A172 (cell line): ENCODE measurements around the gene NDEL1. TPM values are rescaled to one million over a fixed set of nuclear protein-coding genes. Genes with fewer than 3 reads are reported as not detected.

Source experiments
- DNase-seq: peaks from one replicate; pipeline ENCODE4 v3.0.0-alpha.2; 2015; ENCODE audit warnings: low spot score
- total RNA-seq: library from RNA; depleted of rRNA; stranded (reverse); fragments of >200 nt; shearing (Covaris generic); gene quantifications from 2 replicates; pipeline ENCODE4 v1.2.3, GENCODE V29; 2014; rRNA removed

Gene NDEL1
- total RNA-seq, 1 experiment from 2014 or later, result 48.0 TPM

DNA sequence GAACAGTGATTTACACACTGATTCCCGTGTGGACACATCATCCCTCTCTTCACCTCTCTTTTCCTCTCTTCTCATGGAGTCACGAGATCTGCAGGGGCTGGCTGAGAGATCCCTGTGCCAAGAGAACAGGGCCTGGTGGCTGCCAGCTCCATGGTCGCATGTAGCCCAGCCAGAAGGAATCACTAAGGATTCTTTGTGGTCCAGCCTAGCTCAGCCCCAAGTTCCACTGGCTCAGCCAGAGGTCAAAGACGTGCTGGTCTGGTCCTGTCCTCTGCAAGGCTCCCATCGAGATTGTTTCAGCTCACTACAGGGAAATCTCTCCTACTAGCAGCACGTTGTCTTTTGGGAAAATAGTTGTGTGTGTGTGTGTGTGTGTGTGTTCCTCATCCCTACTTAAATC, 66.4 kb downstream of the NDEL1 start:
- no peak for DNase-seq

DNA sequence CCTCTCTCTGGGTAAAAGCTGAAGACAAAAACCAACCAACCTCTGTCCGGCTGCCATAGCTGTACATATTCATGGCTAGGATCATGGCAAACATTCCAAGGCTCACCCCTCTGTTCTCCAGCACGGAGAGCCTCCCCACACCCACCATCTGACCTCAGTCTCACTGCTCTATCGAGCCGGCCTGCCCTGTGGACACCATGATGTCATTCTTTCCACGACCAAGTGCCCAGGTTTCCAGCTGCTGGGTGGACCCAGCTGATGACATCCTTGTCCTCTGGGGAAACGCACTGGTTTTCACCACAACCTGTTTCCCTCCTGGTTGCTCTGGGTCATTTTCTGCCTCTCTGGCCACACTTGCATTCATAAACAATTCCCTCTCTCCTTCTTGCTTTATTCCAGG, 67.7 kb downstream of the NDEL1 start:
- no peak for DNase-seq

DNA sequence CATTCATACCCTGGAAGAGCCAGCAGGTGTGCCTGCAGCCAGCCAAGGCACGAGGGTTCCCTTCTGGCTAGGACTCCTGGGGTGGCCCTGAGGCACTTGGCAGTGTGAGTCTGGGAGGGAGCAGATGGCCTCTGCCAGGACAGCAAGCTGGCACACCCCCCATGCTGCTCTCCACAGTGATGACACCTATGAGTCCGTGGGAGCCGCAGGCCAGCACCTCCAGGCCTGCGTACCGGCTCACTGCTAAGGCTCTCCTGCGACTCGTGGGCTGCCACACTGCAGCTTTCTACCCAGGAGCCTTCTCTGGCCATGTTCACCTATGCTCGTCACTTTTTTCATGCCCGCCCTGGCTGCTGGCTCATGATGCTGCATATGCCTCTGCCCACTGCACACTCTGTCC, 68.1 kb downstream of the NDEL1 start:
- DNase-seq, result no peak

- no peak for DNase-seq
Observed at GRCh38 chr17:8504460-8505207, 69.0 kb downstream of the NDEL1 start.

GRCh38 chr17:8506145-8506544, 70.5 kb downstream of the NDEL1 start:
- DNase-seq, result no peak

GRCh38 chr17:8514801-8515200, 79.1 kb downstream of the NDEL1 start:
- DNase-seq, result no peak

Other genes with a start within 250 kb of the NDEL1 start
- 8.8 and 10.9 TPM in 2 replicates for gene BORCS6, start 245.7 kb upstream of the NDEL1 start, total RNA-seq
- 110 and 114 TPM in 2 replicates for gene AURKB, start 225.3 kb upstream of the NDEL1 start, total RNA-seq
- gene CTC1, start 187.8 kb upstream of the NDEL1 start, total RNA-seq, result 3.2 and 7.7 TPM in 2 replicates
- gene PFAS, start 186.6 kb upstream of the NDEL1 start, total RNA-seq, result 28.0 and 29.3 TPM in 2 replicates
- 12.1 and 17.4 TPM in 2 replicates for gene RANGRF, start 147.2 kb upstream of the NDEL1 start, total RNA-seq
- gene SLC25A35, start 140.5 kb upstream of the NDEL1 start, total RNA-seq, result 0.60 and 3.2 TPM in 2 replicates
- not detected in 2 replicates for gene ARHGEF15, start 125.6 kb upstream of the NDEL1 start, total RNA-seq
- not detected in 2 replicates for gene ODF4, start 96.0 kb upstream of the NDEL1 start, total RNA-seq
- 4,408 and 5,921 TPM in 2 replicates for gene RPL26, start 52.7 kb upstream of the NDEL1 start, total RNA-seq
- gene RNF222, start 38.1 kb upstream of the NDEL1 start, total RNA-seq, result not detected in 2 replicates
- gene MYH10, start 194.8 kb downstream of the NDEL1 start, total RNA-seq, result 47.1 and 72.1 TPM in 2 replicates